NCI-H2196 treated with DMSO at 0.1 percent for 48 hours (cell line): Measurements from ENCODE around the gene ITM2B.

Experiments
- DNase-seq: peaks from one replicate; lab custom pipeline; 2025; ENCODE audit not compliant: unreplicated experiment; lab: John Stamatoyannopoulos, UW

ITM2B gene

DNA sequence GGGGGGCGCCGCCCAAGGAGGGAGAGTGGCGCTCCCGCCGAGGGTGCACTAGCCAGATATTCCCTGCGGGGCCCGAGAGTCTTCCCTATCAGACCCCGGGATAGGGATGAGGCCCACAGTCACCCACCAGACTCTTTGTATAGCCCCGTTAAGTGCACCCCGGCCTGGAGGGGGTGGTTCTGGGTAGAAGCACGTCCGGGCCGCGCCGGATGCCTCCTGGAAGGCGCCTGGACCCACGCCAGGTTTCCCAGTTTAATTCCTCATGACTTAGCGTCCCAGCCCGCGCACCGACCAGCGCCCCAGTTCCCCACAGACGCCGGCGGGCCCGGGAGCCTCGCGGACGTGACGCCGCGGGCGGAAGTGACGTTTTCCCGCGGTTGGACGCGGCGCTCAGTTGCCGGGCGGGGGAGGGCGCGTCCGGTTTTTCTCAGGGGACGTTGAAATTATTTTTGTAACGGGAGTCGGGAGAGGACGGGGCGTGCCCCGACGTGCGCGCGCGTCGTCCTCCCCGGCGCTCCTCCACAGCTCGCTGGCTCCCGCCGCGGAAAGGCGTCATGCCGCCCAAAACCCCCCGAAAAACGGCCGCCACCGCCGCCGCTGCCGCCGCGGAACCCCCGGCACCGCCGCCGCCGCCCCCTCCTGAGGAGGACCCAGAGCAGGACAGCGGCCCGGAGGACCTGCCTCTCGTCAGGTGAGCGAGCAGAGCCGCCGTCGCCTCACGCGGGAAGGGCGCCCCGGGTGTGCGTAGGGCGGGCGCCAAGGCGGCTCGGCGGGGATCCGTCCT lies 70.5 kb downstream of the ITM2B start, which contains the start of gene RB1:
TSS of gene RB1 (plus strand) at position 393 of the 784 bp plus-strand sequence. CDS start at position 555, 162 bp downstream.
- DNase-seq = peak; percentile 48

DNA sequence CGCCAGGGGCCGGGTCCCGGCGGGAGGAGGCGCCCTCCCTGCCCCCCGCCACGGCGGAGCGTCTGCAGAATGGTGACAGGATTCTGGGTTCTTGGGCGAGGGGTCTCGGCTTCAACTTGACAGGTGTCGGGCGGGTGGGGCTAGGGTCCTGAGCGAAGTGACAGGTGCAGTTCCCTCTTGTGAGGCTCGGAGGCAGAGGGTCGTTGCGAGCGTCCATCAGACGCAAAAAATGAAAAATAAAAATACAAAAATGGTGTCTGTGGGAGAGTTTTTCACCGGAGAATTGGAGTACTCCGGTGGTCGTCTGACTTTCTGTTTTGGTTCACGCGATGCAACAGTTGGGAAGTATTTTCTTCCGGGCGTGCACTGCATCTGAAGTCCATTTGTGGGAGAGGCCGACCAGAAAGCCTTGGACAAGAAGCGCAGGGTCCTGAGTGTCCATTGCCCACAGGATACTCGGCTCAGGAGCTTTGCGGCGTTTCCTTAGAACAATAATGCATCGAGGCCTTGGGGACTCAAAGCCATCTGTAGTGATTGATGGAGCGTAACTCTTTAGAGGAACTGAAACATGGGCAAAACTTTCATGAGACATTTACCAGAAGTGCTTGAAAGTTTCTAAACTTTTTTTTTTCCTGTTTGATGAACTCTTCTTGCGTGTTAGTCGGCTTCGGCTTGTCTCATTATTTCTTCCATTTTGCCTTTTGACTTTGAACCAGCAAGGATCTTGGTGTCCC lies 71.3 kb downstream of the ITM2B start:
- no peak for DNase-seq

DNA sequence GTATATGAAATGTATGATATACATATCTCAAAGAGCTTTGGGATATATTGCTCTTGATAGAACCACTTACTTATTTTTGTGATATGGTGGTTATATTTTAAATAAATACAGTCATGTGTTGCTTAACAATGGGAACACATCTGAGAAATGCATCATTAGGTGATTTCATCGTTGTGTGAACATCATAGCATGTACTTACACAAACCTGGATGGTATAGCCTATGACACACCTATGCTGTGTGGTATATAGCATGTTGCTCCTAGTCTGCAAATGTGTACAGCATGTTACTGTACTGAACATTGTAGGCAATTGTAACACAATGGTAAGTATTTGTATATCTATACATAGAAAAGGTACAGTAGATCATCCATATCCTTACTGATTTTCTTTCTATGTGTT lies 78.2 kb downstream of the ITM2B start:
- no peak for DNase-seq

DNA sequence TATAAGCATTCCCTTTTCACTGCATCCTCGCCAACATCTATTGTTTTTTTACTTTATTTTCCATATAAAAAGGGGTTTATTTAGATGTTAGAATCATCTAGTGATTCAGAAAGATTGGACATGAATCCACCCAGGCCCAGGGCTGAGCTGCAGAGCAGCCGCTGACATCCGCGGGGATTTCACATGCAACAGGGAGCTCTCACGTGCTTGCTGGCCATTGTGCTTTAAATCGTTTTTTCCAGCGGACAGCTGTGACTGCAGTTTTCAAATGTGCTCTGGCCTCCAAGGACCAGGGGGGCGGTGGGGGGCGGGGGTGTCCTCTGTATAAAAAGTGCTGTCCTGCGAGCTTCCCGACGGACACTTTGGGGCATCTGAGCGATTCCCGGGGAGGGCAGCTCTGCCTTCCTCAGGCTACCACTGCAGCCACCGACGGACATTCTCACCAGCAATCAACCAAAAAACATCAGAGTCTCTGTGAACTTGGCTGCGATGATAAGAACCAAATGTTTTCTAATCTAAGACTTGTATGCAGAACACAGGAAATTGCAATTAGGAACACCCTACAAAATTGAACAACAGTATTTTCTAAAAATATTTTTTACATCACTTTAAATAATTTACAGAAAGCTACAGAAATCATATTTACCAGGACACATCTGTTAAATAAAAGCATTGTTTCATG lies 83.1 kb downstream of the ITM2B start:
- DNase-seq = no peak

DNA sequence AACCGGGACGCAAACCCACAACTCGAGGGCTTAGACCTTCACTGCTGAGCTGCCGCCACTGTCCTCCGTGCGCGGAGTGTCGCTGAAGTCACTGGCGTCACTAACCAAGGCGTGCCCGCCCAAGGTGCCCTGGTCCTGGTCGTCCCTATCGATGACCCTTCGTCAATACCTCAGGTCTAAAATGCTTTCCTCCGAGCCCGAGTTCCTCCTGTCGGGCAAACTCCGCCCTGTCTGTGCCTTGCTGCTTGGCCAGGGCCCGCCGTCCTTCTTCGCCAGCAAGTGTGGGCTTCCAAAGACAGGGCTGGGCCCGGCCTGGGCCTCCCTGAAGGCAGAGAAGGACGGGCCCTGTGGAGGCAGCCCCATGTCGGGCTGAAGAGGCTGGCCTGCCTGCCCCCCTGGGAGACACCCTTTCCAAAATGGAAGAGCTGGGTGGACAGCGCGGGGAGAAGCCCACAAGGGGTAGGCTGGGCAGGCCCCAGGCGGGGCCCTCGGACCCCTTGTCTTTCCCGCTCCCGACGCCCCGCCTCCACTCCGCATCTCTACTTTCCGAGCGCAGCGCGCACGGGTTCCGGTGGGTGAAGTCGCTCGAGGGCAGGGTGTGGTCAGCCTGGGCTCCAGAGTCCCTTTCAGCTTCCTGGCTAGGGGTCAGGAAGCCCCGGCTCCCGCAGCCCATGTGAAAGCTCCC lies 84.0 kb downstream of the ITM2B start:
- DNase-seq = no peak

DNA sequence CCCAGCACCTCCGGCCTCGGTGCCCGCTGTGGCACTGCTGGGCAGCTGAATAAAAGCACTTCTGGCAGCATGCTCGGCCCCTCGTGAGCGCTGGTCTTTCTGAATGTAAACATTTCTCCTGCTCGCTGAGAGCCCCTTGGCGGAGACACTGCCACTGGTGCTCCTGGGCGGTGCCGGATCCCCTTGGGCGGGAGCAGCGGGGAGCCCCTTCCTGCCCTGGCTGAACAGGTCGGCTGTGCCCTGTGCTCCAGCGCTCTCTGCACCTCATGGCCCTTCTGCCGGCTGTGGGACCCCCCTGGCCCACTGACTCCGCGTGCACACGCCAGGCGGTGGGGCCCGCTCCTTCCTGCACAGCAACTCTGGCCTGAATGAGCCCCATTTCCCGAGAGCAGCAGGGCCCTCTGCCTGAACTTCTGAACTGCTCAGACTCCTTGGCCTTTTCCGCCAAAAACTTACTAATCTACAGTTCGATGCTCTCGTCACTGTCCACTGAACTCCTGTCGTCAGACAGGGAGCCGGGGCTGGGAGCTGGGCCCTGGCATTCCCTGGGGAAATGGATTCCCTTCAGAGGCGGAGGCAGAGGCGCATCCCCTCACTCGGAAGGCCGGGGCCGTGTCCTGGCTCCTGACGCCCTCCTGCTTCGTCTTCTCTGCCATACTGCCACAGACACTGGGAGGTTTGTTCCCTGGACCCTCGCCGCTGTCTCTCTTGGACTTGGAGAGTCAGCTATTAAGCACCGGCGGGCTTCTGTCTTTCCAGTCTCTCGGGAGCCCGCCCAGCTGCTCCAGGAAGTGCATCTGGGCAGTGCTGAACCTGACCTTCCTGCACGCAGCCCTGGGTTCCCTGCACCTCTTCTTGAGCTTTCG lies 84.7 kb downstream of the ITM2B start:
- DNase-seq = no peak

DNA sequence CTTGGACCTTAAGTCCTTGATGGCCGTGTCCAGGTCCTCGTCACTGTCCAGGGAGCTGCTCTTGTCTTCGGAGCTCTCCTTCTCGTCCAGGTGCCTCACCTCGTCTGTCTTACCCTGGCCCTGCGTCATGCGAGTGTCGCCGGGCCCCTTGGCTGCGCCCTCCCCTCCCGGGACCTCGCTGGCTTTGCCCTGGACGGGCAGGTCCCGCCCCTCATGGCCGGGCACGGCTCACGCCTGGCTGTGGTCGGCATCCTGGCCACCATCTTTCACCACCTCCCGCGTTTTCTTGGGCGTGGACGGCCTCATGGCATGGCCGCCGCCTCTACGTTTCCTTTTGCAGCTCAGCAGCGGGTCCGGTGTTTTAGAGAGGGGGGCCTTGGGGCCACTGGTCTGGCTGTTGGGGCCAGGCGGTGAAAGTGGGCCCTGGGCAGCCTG lies 85.4 kb downstream of the ITM2B start:
- DNase-seq = no peak

DNA sequence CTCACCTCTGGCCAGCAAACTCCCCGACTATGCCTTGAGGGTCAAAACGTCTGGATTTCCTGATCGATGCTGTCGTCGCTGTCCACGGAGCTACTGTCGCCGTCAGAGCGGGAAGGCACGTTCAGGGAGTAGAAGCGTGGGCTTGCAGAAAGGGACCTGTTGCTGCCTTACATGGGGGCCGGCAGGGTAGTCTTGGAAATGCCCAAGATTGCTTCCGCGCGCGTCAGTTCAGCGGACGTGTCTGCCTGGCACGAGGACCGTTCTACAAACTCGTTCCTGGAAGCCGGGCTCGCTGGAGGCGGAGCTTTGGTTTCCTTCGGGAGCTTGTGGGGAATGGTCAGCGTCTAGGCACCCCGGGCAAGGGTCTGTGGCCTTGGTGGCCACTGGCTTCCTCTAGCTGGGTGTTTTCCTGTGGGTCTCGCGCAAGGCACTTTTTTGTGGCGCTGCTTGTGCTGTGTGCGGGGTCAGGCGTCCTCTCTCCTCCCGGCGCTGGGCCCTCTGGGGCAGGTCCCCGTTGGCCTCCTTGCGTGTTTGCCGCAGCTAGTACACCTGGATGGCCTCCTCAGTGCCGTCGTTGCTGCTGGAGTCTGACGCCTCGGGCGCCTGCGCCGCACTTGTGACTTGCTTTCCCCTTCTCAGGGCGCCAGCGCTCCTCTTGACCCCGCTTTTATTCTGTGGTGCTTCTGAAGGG lies 86.0 kb downstream of the ITM2B start:
- DNase-seq = no peak
